Mononuclear cell (primary cell): ENCODE measurements around the gene WWOX. TPM values are rescaled to one million over a fixed set of nuclear protein-coding genes. Genes with fewer than 3 reads are reported as not detected.

Source experiments
- H3K27me3 ChIP-seq: 2 replicates; pipeline ENCODE4 v1.6.0; 2011; ENCODE audit warnings: low read length, control low read depth; ENCODE audit not compliant: insufficient read depth
- H3K4me1 ChIP-seq: 2 replicates; pipeline ENCODE4 v1.5.1; 2011; ENCODE audit warnings: mild to moderate bottlenecking, low read length, control low read depth; ENCODE audit not compliant: insufficient read depth
- H3K4me3 ChIP-seq: 2 replicates; pipeline ENCODE4 v1.5.1; 2011; ENCODE audit warnings: mild to moderate bottlenecking, low read length, moderate library complexity
- H3K9me3 ChIP-seq: 2 replicates; pipeline ENCODE4 v1.5.1; 2011; ENCODE audit warnings: low read depth, mild to moderate bottlenecking, control low read depth, low read length
- total RNA-seq: library from RNA; depleted of rRNA; stranded (reverse); fragments of >200 nt; gene quantifications from one replicate; pipeline ENCODE4 v1.2.3, GENCODE V29; 2012

WWOX gene
- total RNA-seq, 1 donor = 22.7 TPM

GRCh38 chr16:79164388-79164995 lies 1065.0 kb downstream of the WWOX start:
- H3K27me3 ChIP-seq = no peaks in the 10 kb centered on the region
- H3K4me1 ChIP-seq = peaks cover 26% of the 10 kb centered on the region
- no peak overlapping the region for H3K4me3 ChIP-seq
- H3K9me3 ChIP-seq = no peaks in the 10 kb centered on the region

- Histone ChIP-seq H3K4me3 (no peak overlapping the region), H3K9me3 (no peaks in the 10 kb centered on the region), H3K27me3 (no peaks in the 10 kb centered on the region), H3K4me1 (peaks cover 32% of the 10 kb centered on the region)
Observed at GRCh38 chr16:79165079-79165478, 1065.6 kb downstream of the WWOX start.

GRCh38 chr16:79165506-79165905 lies 1066.1 kb downstream of the WWOX start:
- H3K27me3 ChIP-seq = no peaks in the 10 kb centered on the region
- H3K4me3 ChIP-seq = no peak overlapping the region
- H3K4me1 ChIP-seq = peaks cover 34% of the 10 kb centered on the region
- H3K9me3 ChIP-seq = no peaks in the 10 kb centered on the region

- H3K4me1 ChIP-seq = peaks cover 46% of the 10 kb centered on the region
- no peaks in the 10 kb centered on the region for H3K27me3 ChIP-seq
- no peak overlapping the region for H3K4me3 ChIP-seq
- no peaks in the 10 kb centered on the region for H3K9me3 ChIP-seq
Observed at GRCh38 chr16:79167893-79168292, 1068.4 kb downstream of the WWOX start.

- H3K9me3 ChIP-seq = no peaks in the 10 kb centered on the region
- H3K4me3 ChIP-seq = no peak overlapping the region
- no peaks in the 10 kb centered on the region for H3K27me3 ChIP-seq
- H3K4me1 ChIP-seq = peaks cover 42% of the 10 kb centered on the region
Observed at GRCh38 chr16:79168321-79168720, 1068.9 kb downstream of the WWOX start.

- H3K27me3 ChIP-seq = no peaks in the 10 kb centered on the region
Observed at GRCh38 chr16:79169239-79169638, 1069.8 kb downstream of the WWOX start.

GRCh38 chr16:79170555-79171246 lies 1071.2 kb downstream of the WWOX start:
- Histone ChIP-seq H3K4me1 (peaks cover 29% of the 10 kb centered on the region), H3K4me3 (no peak overlapping the region), H3K27me3 (no peaks in the 10 kb centered on the region), H3K9me3 (no peaks in the 10 kb centered on the region)

More at GRCh38 chr16:79169239-79169638, 1069.8 kb downstream of the WWOX start:
- H3K4me3 ChIP-seq = no peak overlapping the region
- H3K4me1 ChIP-seq = peaks cover 33% of the 10 kb centered on the region
- H3K9me3 ChIP-seq = no peaks in the 10 kb centered on the region

- Histone ChIP-seq H3K4me1 (peaks cover 29% of the 10 kb centered on the region), H3K27me3 (no peaks in the 10 kb centered on the region), H3K4me3 (no peak overlapping the region), H3K9me3 (no peaks in the 10 kb centered on the region)
Observed at GRCh38 chr16:79171504-79171903, 1072.0 kb downstream of the WWOX start.

GRCh38 chr16:79171931-79172705 lies 1072.7 kb downstream of the WWOX start:
- no peak overlapping the region for H3K4me3 ChIP-seq
- no peaks in the 10 kb centered on the region for H3K27me3 ChIP-seq
- H3K4me1 ChIP-seq = peaks cover 34% of the 10 kb centered on the region

GRCh38 chr16:79172976-79173500 lies 1073.6 kb downstream of the WWOX start:
- H3K27me3 ChIP-seq = no peaks in the 10 kb centered on the region
- H3K4me1 ChIP-seq = peaks cover 35% of the 10 kb centered on the region
- H3K4me3 ChIP-seq = no peak overlapping the region
- H3K9me3 ChIP-seq = no peaks in the 10 kb centered on the region

More at GRCh38 chr16:79171931-79172705, 1072.7 kb downstream of the WWOX start:
- no peaks in the 10 kb centered on the region for H3K9me3 ChIP-seq

GRCh38 chr16:79173919-79174318 lies 1074.5 kb downstream of the WWOX start:
- Histone ChIP-seq H3K4me3 (no peak overlapping the region), H3K4me1 (peaks cover 34% of the 10 kb centered on the region), H3K27me3 (no peaks in the 10 kb centered on the region), H3K9me3 (no peaks in the 10 kb centered on the region)

- Histone ChIP-seq H3K4me3 (no peak overlapping the region), H3K4me1 (peaks cover 20% of the 10 kb centered on the region), H3K9me3 (no peaks in the 10 kb centered on the region), H3K27me3 (no peaks in the 10 kb centered on the region)
Observed at GRCh38 chr16:79175286-79176057, 1076.0 kb downstream of the WWOX start.

- Histone ChIP-seq H3K4me3 (no peak overlapping the region), H3K9me3 (no peaks in the 10 kb centered on the region), H3K27me3 (no peaks in the 10 kb centered on the region), H3K4me1 (peaks cover 7% of the 10 kb centered on the region)
Observed at GRCh38 chr16:79177018-79177417, 1077.6 kb downstream of the WWOX start.

GRCh38 chr16:79181419-79181818 lies 1082.0 kb downstream of the WWOX start:
- H3K4me3 ChIP-seq = no peak overlapping the region

More at GRCh38 chr16:79181419-79181818, 1082.0 kb downstream of the WWOX start:
- Histone ChIP-seq H3K4me1 (peaks cover 7% of the 10 kb centered on the region), H3K27me3 (no peaks in the 10 kb centered on the region), H3K9me3 (no peaks in the 10 kb centered on the region)
